ENCODE results near the gene KCNG4. TPM values are rescaled to one million over a fixed set of nuclear protein-coding genes. Genes with fewer than 3 reads are reported as not detected.

The KCNG4 gene
- total and polyA plus RNA-seq, 2 of the 8 experiments (the other 6 are each of a cell fraction or from before 2014, with no cell fraction given), result not detected

DNA sequence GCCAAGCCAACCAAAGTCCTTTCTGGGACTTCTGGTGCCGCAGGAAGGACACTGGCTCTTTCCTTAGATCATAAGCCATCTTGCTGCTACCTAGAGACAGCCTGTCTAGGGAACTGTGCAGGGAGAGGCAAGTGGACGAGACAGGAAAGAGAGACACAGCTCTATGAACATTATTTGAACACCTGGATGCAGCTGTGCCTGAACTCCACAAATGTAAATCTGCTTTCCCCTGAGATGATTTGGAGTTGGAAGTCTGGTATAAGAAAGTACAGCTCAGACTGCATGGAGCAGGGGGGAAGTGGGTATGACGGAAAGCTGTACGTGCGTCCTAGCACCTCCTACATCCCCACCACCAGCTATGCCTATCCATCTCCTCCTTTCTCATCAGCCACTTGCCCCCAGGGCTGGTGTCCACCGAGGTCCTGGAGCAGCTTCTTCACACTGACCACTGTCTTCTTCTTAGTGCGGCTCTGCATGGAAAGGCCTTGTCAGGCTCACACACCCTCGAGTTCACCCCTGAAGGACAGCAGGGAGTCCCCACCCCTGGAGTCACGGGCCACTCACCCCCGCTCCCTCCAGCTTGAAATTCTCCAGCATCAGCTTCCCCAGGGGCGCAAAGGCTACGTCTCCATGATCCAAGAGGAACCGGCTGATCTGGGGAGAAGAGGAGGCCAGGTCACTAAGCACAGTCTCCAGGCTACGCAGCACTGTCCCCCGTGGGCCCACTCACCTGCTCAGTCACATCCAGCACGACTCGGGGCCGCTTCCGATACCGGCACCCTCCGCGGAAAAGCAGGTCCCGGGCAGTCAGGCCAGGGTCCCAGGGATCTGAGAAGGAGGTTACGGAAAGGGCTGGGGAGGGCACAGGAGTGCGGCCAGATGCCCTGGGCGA, 56.9 kb downstream of the KCNG4 start:
- Histone ChIP-seq H3K36me3 (ENCODE audit: control insufficient read depth in 2 of 4, insufficient read depth in 4 of 4, low read length in 3 of 4) (peaks cover 6 to 48% (median 33%) of the 10 kb centered on the region in 4 experiments), H3K4ac (replicated peaks; ENCODE audit: insufficient read length, low read depth, low read length) (no peak overlapping the region)
- FAIRE-seq, result no peak
- no peak for TF ChIP-seq TAF7 (optimal IDR thresholded peaks at IDR 0.05; ENCODE audit: borderline replicate concordance, low read depth, low read length)
- TF ChIP-seq PHF8 (conservative IDR thresholded peaks at IDR 0.05; ENCODE audit: low read depth, low read length), result no peak
- TF ChIP-seq EP300 (IDR thresholded peaks at IDR 0.05; ENCODE audit: borderline replicate concordance in 1 of 2, low read depth in 2 of 2, low read length in 2 of 2), result no peak
- no peak for TF ChIP-seq GABPA (IDR thresholded peaks at IDR 0.05; ENCODE audit: borderline replicate concordance, insufficient read depth, low read length)
- no peak for TF ChIP-seq TEAD4 (IDR thresholded peaks at IDR 0.05; ENCODE audit: low read depth, low read length)
- TF ChIP-seq RBBP5 (IDR thresholded peaks at IDR 0.05; ENCODE audit: borderline replicate concordance, low read depth, low read length), result no peak
- no peak for TF ChIP-seq BRCA1 (IDR thresholded peaks at IDR 0.05; ENCODE audit: low read depth, low read length)
- no peak for TF ChIP-seq EZH2 (IDR thresholded peaks at IDR 0.05; ENCODE audit: low read depth, low read length, severe bottlenecking)
- no peak for TF ChIP-seq KDM1A (IDR thresholded peaks at IDR 0.05; ENCODE audit: borderline replicate concordance, low read length)
- no peak for TF ChIP-seq HDAC6 (IDR thresholded peaks at IDR 0.05; ENCODE audit: low read depth, low read length)
- TF ChIP-seq YY1 (IDR thresholded peaks at IDR 0.05; ENCODE audit: low read depth, low read length), result no peak

More for the DNA sequence above, 56.9 kb downstream of the KCNG4 start:
- Histone ChIP-seq H3K4me1 (replicated peaks in 1 of 4; ENCODE audit: control insufficient read depth in 3 of 4, insufficient read depth in 4 of 4, low read length in 3 of 4) (peaks cover 0 to 2% (median 0%) of the 10 kb centered on the region in 4 experiments; a peak in 2 of 7 replicates), H2BK120ac (replicated peaks; ENCODE audit: low read depth, low read length) (no peak overlapping the region), H4K8ac (ENCODE audit: extremely low read depth, insufficient read depth, low read length) (no peak overlapping the region), H3K9me3 (ENCODE audit: insufficient read depth in 2 of 2, low read depth in 1 of 2, low read length in 1 of 2) (no peaks in the 10 kb centered on the region), H2BK12ac (ENCODE audit: low read depth, low read length) (no peak overlapping the region), H2AFZ (ENCODE audit: low read length) (no peak overlapping the region), H4K91ac (replicated peaks; ENCODE audit: insufficient read length, low read length) (no peak overlapping the region), H2AK5ac (ENCODE audit: low read depth, low read length) (no peak overlapping the region), H2BK20ac (ENCODE audit: low read length) (no peak overlapping the region), H3K27me3 (replicated peaks in 1 of 4; ENCODE audit: control insufficient read depth in 3 of 4, extremely low read depth in 1 of 4, insufficient read depth in 3 of 4, low read length in 3 of 4) (no peaks in the 10 kb centered on the region), H3K27ac (ENCODE audit: low read depth, low read length) (no peak overlapping the region), H3K9ac (replicated peaks in 1 of 4; ENCODE audit: extremely low read depth in 1 of 4, low read depth in 3 of 4, low read length in 3 of 4) (no peak overlapping the region), H3K79me1 (ENCODE audit: low read depth, low read length) (peaks cover 12% of the 10 kb centered on the region), H3K23ac (ENCODE audit: insufficient read length) (no peak overlapping the region), H3K23me2 (ENCODE audit: low read depth, low read length) (peaks cover 4% of the 10 kb centered on the region; the same call in 1 of the 2 replicates), H3K79me2 (ENCODE audit: control insufficient read depth in 1 of 2, insufficient read depth in 2 of 2, low read length in 2 of 2) (peaks cover 0 to 29% of the 10 kb centered on the region in 2 experiments; a peak in 2 of 4 replicates), H2BK5ac (ENCODE audit: low read depth, low read length) (no peak overlapping the region), H3K4me2 (ENCODE audit: insufficient read depth in 1 of 2, low read depth in 2 of 2, low read length in 2 of 2) (no peak overlapping the region), H3K56ac (replicated peaks; ENCODE audit: insufficient read length, low read depth, low read length) (no peak overlapping the region), H3K14ac (ENCODE audit: insufficient read length) (no peak overlapping the region), H2BK15ac (ENCODE audit: low read length) (no peak overlapping the region), H4K20me1 (replicated peaks in 1 of 2; ENCODE audit: control insufficient read depth in 1 of 2, insufficient read depth in 2 of 2, low read length in 2 of 2) (peaks cover 9 to 14% of the 10 kb centered on the region in 2 experiments), H4K5ac (ENCODE audit: insufficient read length, low read depth, low read length) (no peak overlapping the region), H3K4me3 (ENCODE audit: extremely low read depth in 1 of 4, insufficient read depth in 2 of 4, low read depth in 3 of 4, low read length in 4 of 4) (no peak overlapping the region), H3K18ac (ENCODE audit: extremely low read depth, low read length) (no peak overlapping the region)
- ChIA-PET POLR2A (ENCODE audit: partially characterized antibody) (interaction anchor here (2.2 kb wide), 1 partner anchor 10 kb away, joined by 6 read pairs; no protein-coding TSS in a partner anchor), CTCF (ENCODE audit: partially characterized antibody) (interaction anchor here (0.6 to 6.9 kb wide), 10 partner anchors 8 to 301 kb away, joined by 3 to 54 read pairs (median 4); no protein-coding TSS in a partner anchor)
- no peak for DNase-seq (ENCODE audit: low read depth in 1 of 2, low spot score in 2 of 2)
- 93% methylated on average over 26 of the region's 26 CpGs; no CpG with 5 or more reads in 1 of the 2 experiments for whole genome bisulfite sequencing, 2 experiments (ENCODE audit: extremely low coverage in 1 of 2, insufficient coverage in 1 of 2, insufficient read length in 1 of 2, insufficient replicate concordance in 2 of 2, low coverage in 1 of 2, low lambda C conversion rate in 2 of 2, missing lambda C conversion rate in 1 of 2)

Data from H1 (cell line).